SK-N-SH (cell line): ENCODE data around the gene SLC22A8. TPM values are rescaled to one million over a fixed set of nuclear protein-coding genes. Genes with fewer than 3 reads are reported as not detected.

ENCODE experiments used
- CTCF ChIA-PET: fragments of 300-600, 350-600 bp; formaldehyde crosslinking; extraction: SDS; loops from one replicate; lab custom pipeline; 2021; lab: Yijun Ruan, JAX
- POLR2A ChIA-PET: fragments of 350-600 bp; sonication (Branson Sonifier 250); formaldehyde crosslinking; extraction: SDS; loops from one replicate; lab custom pipeline; 2020; ENCODE audit warnings: antibody characterized with exemption, inconsistent platforms; lab: Yijun Ruan, JAX
- DNase-seq: peaks from one replicate; pipeline ENCODE4 v3.0.0; 2012
- H2AFZ ChIP-seq: fragments of 200-600 bp; sonication (generic); 2 replicates; pipeline ENCODE4 v1.8.1; 2016; ENCODE audit warnings: antibody characterized with exemption, mild to moderate bottlenecking, low read depth
- H3F3A ChIP-seq: fragments of 200-600 bp; sonication (generic); replicated peaks from 2 replicates; pipeline ENCODE3; 2016; ENCODE audit warnings: antibody characterized with exemption, mild to moderate bottlenecking; ENCODE audit not compliant: insufficient read depth
- H3K27ac ChIP-seq, 2 experiments: fragments of 200-500 bp in 1 of 2; fragments of 200-600 bp in 1 of 2; sonication (Bioruptor generic) in 1 of 2; sonication (generic), shearing (Covaris generic) in 1 of 2; 2 replicates each; pipeline versions ENCODE4 v1.5.1 to v1.6.1; 2014 to 2016; ENCODE audit warnings: low read depth in 2 of 2, inconsistent platforms in 1 of 2, low read length in 1 of 2, mild to moderate bottlenecking in 1 of 2, mixed read lengths in 1 of 2
- H3K27me3 ChIP-seq: fragments of 200-600 bp; sonication (generic), shearing (Covaris generic); 2 replicates; pipeline ENCODE4 v1.6.1; 2016; ENCODE audit warnings: mixed run types; ENCODE audit not compliant: insufficient read depth
- H3K36me3 ChIP-seq, 2 experiments: fragments of 200-500 bp in 1 of 2; fragments of 200-600 bp in 1 of 2; sonication (Bioruptor generic) in 1 of 2; sonication (generic) in 1 of 2; replicated peaks in 1 of 2; 2 replicates each; pipeline versions ENCODE3 to v1.5.1; 2014 to 2016; ENCODE audit warnings: low read length in 1 of 2, mild to moderate bottlenecking in 1 of 2; ENCODE audit not compliant: insufficient read depth in 2 of 2, control insufficient read depth in 1 of 2
- H3K4me1 ChIP-seq, 2 experiments: fragments of 200-500 bp in 1 of 2; fragments of 200-600 bp in 1 of 2; sonication (Bioruptor generic) in 1 of 2; sonication (generic), shearing (Covaris generic) in 1 of 2; 2 replicates each; pipeline versions ENCODE4 v1.5.1 to v1.6.1; 2014 to 2016; ENCODE audit warnings: low read depth in 1 of 2, low read length in 1 of 2, mixed run types in 1 of 2; ENCODE audit not compliant: insufficient read depth in 2 of 2, control insufficient read depth in 1 of 2
- H3K4me2 ChIP-seq: fragments of 200-600 bp; sonication (generic), shearing (Covaris generic); 2 replicates; pipeline ENCODE4 v1.6.1; 2017; ENCODE audit warnings: mixed run types
- H3K4me3 ChIP-seq, 2 experiments: fragments of 200-500 bp in 1 of 2; fragments of 200-600 bp in 1 of 2; sonication (Bioruptor generic) in 1 of 2; sonication (generic), shearing (Covaris generic) in 1 of 2; 2 replicates each; pipeline versions ENCODE4 v1.5.1 to v1.8.1; 2014 to 2016; ENCODE audit warnings: low read depth in 2 of 2, inconsistent platforms in 1 of 2, low read length in 1 of 2, mild to moderate bottlenecking in 1 of 2, mixed read lengths in 1 of 2, moderate library complexity in 1 of 2
- H3K79me2 ChIP-seq: fragments of 200-600 bp; sonication (generic); 2 replicates; pipeline ENCODE4 v1.8.1; 2017; ENCODE audit warnings: mild to moderate bottlenecking; ENCODE audit not compliant: insufficient read depth
- H3K9ac ChIP-seq: fragments of 200-600 bp; sonication (generic); 2 replicates; pipeline ENCODE4 v1.6.1; 2017; ENCODE audit warnings: mixed run types
- H3K9me2 ChIP-seq: fragments of 200-600 bp; sonication (generic); 2 replicates; pipeline ENCODE4 v1.6.1; 2017; ENCODE audit warnings: mixed run types
- H3K9me3 ChIP-seq: fragments of 200-600 bp; sonication (generic); 2 replicates; pipeline ENCODE4 v1.6.1; 2017; ENCODE audit warnings: mixed run types, mild to moderate bottlenecking, moderate library complexity
- H4K20me1 ChIP-seq: fragments of 200-600 bp; sonication (generic); 2 replicates; pipeline ENCODE4 v1.6.1; 2017; ENCODE audit warnings: mild to moderate bottlenecking, mixed run types; ENCODE audit not compliant: insufficient read depth
- CHD2 ChIP-seq: fragments of 150-350 bp; IDR thresholded peaks from 2 replicates; pipeline ENCODE4 v1.6.1; 2018; ENCODE audit warnings: low read length; ENCODE audit not compliant: partially characterized antibody
- ELF1 ChIP-seq: IDR thresholded peaks from 2 replicates; pipeline ENCODE4 v1.4.0; 2012
- EP300 ChIP-seq, 2 experiments: IDR thresholded peaks; 2 replicates each; pipeline versions ENCODE4 v1.4.0 to v1.6.1; 2012; ENCODE audit warnings: borderline replicate concordance in 1 of 2, low read depth in 1 of 2, low read length in 1 of 2
- EZH2phosphoT487 ChIP-seq: fragments of 200-600 bp; sonication (generic); IDR thresholded peaks from 2 replicates; pipeline ENCODE4 v1.6.1; 2017; ENCODE audit warnings: low read depth, mixed run types, mild to moderate bottlenecking, antibody characterized with exemption, moderate library complexity, borderline replicate concordance
- GABPA ChIP-seq: IDR thresholded peaks from 2 replicates; pipeline ENCODE4 v1.4.0; 2012; ENCODE audit warnings: low read depth, mild to moderate bottlenecking
- JUND ChIP-seq: IDR thresholded peaks from 2 replicates; pipeline ENCODE4 v1.4.0; 2012
- NFIC ChIP-seq: IDR thresholded peaks from 2 replicates; pipeline ENCODE4 v1.4.0; 2012; ENCODE audit warnings: borderline replicate concordance
- POLR2AphosphoS5 ChIP-seq: IDR thresholded peaks from 2 replicates; pipeline ENCODE4 v1.6.1; 2012; ENCODE audit warnings: low read depth, low read length
- TCF12 ChIP-seq: IDR thresholded peaks from 2 replicates; pipeline ENCODE4 v1.4.0; 2012
- USF2 ChIP-seq: fragments of 150-350 bp; IDR thresholded peaks from 2 replicates; pipeline ENCODE4 v1.6.1; 2017; ENCODE audit warnings: antibody characterized with exemption, low read length, low read depth, borderline replicate concordance
- YY1 ChIP-seq: IDR thresholded peaks from 2 replicates; pipeline ENCODE4 v1.4.0; 2012; ENCODE audit warnings: low read depth, mild to moderate bottlenecking
- ZBTB33 ChIP-seq: IDR thresholded peaks from 2 replicates; pipeline ENCODE4 v1.4.0; 2012; ENCODE audit warnings: low read depth, borderline replicate concordance
- WGBS: methylation state at CpG from one replicate; pipeline ENCODE4 v1.1.6; 2017; ENCODE audit warnings: low lambda C conversion rate; 5-methylcytosine and 5-hydroxymethylcytosine counted together
- polyA plus RNA-seq, 3 experiments: library from polyadenylated mRNA; depleted of rRNA; stranded (reverse); fragments of >200 nt; gene quantifications; 2 replicates each; pipeline ENCODE4 v1.2.3, GENCODE V29; 2012
- TF ChIP-seq, protein P1 (sequence below): fragments of 150-350 bp; IDR thresholded peaks from 2 replicates; pipeline ENCODE4 v1.6.1; 2016; ENCODE audit warnings: mild to moderate bottlenecking, low read depth, low read length
- TF ChIP-seq, protein P2 (sequence below): IDR thresholded peaks from 2 replicates; pipeline ENCODE4 v1.4.0; 2012; ENCODE audit warnings: low read depth
- TF ChIP-seq, protein P3 (sequence below): IDR thresholded peaks from 2 replicates; pipeline ENCODE4; 2012

SLC22A8 gene
- polyA plus RNA-seq, 1 of the 3 experiments (the other 2 are of a cell fraction): not detected

- H3K36me3 ChIP-seq: no peaks in the 10 kb centered on the region
- no peaks in the 10 kb centered on the region for H3K79me2 ChIP-seq
- H3K27ac ChIP-seq: no peak overlapping the region
- H3K9me3 ChIP-seq: no peaks in the 10 kb centered on the region
- H3K9ac ChIP-seq: no peak overlapping the region
- POLR2A ChIA-PET: no interaction called here
- no peak overlapping the region for H2AFZ ChIP-seq
- H3K4me3 ChIP-seq: no peak overlapping the region
- H3K9me2 ChIP-seq: no peaks in the 10 kb centered on the region
- H3K4me1 ChIP-seq: no peaks in the 10 kb centered on the region
- DNase-seq: no peak
- TF ChIP-seq NFIC: no peak
- TF ChIP-seq ELF1: no peak
- TF ChIP-seq ZBTB33: no peak
- TF ChIP-seq TCF12: no peak
- TF ChIP-seq, protein P1, sequence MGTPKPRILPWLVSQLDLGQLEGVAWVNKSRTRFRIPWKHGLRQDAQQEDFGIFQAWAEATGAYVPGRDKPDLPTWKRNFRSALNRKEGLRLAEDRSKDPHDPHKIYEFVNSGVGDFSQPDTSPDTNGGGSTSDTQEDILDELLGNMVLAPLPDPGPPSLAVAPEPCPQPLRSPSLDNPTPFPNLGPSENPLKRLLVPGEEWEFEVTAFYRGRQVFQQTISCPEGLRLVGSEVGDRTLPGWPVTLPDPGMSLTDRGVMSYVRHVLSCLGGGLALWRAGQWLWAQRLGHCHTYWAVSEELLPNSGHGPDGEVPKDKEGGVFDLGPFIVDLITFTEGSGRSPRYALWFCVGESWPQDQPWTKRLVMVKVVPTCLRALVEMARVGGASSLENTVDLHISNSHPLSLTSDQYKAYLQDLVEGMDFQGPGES: no peak
- no peak for TF ChIP-seq CHD2
- TF ChIP-seq, protein P2, sequence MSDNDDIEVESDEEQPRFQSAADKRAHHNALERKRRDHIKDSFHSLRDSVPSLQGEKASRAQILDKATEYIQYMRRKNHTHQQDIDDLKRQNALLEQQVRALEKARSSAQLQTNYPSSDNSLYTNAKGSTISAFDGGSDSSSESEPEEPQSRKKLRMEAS: no peak
- no peak for TF ChIP-seq USF2
- TF ChIP-seq POLR2AphosphoS5: no peak
- TF ChIP-seq EP300 (IDR thresholded peaks at IDR 0.05; ENCODE audit: borderline replicate concordance in 1 of 2, low read depth in 1 of 2, low read length in 1 of 2): no peak
- TF ChIP-seq EZH2phosphoT487: no peak
- TF ChIP-seq, protein P3, sequence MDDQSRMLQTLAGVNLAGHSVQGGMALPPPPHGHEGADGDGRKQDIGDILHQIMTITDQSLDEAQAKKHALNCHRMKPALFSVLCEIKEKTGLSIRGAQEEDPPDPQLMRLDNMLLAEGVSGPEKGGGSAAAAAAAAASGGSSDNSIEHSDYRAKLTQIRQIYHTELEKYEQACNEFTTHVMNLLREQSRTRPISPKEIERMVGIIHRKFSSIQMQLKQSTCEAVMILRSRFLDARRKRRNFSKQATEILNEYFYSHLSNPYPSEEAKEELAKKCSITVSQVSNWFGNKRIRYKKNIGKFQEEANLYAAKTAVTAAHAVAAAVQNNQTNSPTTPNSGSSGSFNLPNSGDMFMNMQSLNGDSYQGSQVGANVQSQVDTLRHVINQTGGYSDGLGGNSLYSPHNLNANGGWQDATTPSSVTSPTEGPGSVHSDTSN: no peak
- no peak for TF ChIP-seq GABPA
- TF ChIP-seq YY1: no peak
- TF ChIP-seq JUND: no peak
- no peaks in the 10 kb centered on the region for H3F3A ChIP-seq
- CTCF ChIA-PET: interaction anchor here (2.0 to 3.8 kb wide), 4 partner anchors 22 to 95 kb away, joined by 6 to 27 read pairs (median 10); no protein-coding TSS in a partner anchor
- no peak overlapping the region for H3K4me2 ChIP-seq
- H3K27me3 ChIP-seq: no peaks in the 10 kb centered on the region; the same call in 1 of the 2 replicates
- no peaks in the 10 kb centered on the region for H4K20me1 ChIP-seq
- 55% methylated on average over 9 of the region's 9 CpGs for WGBS
Observed at GRCh38 chr11:63001456-63001855, 14.2 kb downstream of the SLC22A8 start.
